ENCODE results near the gene FTO. TPM values are rescaled to one million over a fixed set of nuclear protein-coding genes. Genes with fewer than 3 reads are reported as not detected.

Gene FTO
- polyA plus RNA-seq, 2 of the 4 experiments (the other 2 are of a cell fraction) = 48.7 to 101 TPM

DNA sequence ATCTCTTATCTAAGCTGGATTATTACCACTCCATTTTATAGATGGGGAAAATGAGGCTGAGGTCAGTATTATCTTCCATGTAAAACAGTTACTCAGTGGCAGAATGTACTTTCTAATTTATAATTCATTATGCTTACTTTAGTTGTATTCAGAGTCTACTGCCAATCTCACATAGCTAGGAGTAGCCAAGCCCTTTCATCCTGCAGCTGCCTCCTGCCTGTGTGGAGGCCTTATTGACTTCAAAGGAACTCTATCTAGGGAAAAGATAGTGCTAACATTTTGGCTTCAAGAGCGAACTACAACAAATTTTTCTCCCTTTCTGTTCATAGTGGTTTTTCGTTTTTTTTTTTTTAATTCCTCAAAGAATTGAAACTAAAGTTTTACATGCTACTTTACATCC, 13.2 kb upstream of the FTO start:
- H3K4me3 ChIP-seq = no peak overlapping the region
- H3K4me1 ChIP-seq = no peaks in the 10 kb centered on the region
- 77% methylated on average over 2 of the region's 2 CpGs for WGBS (ENCODE audit: missing lambda C conversion rate)
- ATAC-seq = no peak
- no peak for FAIRE-seq
- POLR2A ChIA-PET = no interaction called here
- no peak overlapping the region for H3K27ac ChIP-seq
- TF ChIP-seq MAZ (IDR thresholded peaks at IDR 0.05; ENCODE audit: borderline replicate concordance, low read depth, low read length) = no peak
- no peak for TF ChIP-seq EHMT2 (IDR thresholded peaks at IDR 0.05; ENCODE audit: low read depth)
- TF ChIP-seq EHF (CRISPR knock-in tag; IDR thresholded peaks at IDR 0.05) = no peak
- TF ChIP-seq NFE2L2 (conservative IDR thresholded peaks at IDR 0.05; ENCODE audit: low read length) = no peak
- TF ChIP-seq CEBPB (IDR thresholded peaks at IDR 0.05) = no peak
- no peak for TF ChIP-seq RARB (CRISPR knock-in tag; IDR thresholded peaks at IDR 0.05)
- no peak for TF ChIP-seq SREBF2 (IDR thresholded peaks at IDR 0.05)
- TF ChIP-seq FOXS1 (CRISPR knock-in tag; IDR thresholded peaks at IDR 0.05) = no peak
- TF ChIP-seq HEYL (CRISPR knock-in tag; IDR thresholded peaks at IDR 0.05) = no peak
- TF ChIP-seq HOXA7 (CRISPR knock-in tag; IDR thresholded peaks at IDR 0.05) = no peak
- TF ChIP-seq, protein P1, sequence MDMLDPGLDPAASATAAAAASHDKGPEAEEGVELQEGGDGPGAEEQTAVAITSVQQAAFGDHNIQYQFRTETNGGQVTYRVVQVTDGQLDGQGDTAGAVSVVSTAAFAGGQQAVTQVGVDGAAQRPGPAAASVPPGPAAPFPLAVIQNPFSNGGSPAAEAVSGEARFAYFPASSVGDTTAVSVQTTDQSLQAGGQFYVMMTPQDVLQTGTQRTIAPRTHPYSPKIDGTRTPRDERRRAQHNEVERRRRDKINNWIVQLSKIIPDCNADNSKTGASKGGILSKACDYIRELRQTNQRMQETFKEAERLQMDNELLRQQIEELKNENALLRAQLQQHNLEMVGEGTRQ (IDR thresholded peaks at IDR 0.05) = no peak
- H3K4me2 ChIP-seq = no peak overlapping the region
- no peaks in the 10 kb centered on the region for H3K9me3 ChIP-seq
- DNase-seq (ENCODE audit: low read depth in 1 of 2, low spot score in 1 of 2) = no peak
- CTCF ChIA-PET = interaction anchor here (0.9 to 1.8 kb wide), 4 partner anchors 9 to 592 kb away, joined by 3 to 4 read pairs (median 4); no protein-coding TSS in a partner anchor

DNA sequence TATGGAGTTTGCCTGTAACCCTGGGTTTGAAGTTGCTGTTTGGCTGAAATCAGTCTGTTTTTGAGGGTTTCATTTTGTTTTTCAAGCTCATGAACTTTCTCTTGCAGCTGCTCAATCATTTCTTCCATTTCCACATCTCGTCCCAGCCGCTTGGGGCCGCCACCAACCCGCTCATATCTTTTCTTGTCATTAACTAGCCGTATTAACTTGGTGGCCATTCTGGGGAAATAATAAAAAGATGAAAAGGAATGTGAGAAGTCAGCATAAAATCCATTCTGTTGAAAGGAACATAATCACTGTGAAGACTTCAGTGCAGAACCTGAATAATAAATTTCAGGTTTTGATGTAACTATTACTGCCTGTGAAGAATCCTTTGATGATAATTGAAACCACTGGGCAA, 11.8 kb upstream of the FTO start:
- Histone ChIP-seq H3K4me3 (no peak overlapping the region), H3K4me2 (no peak overlapping the region), H3K9me3 (no peaks in the 10 kb centered on the region), H3K4me1 (no peaks in the 10 kb centered on the region), H3K27ac (no peak overlapping the region)
- DNase-seq (ENCODE audit: low read depth in 1 of 2, low spot score in 1 of 2) = peak in 1 of 2 experiments; percentile 67
- CTCF ChIA-PET = interaction anchor here (0.8 to 1.8 kb wide), 7 partner anchors 8 to 125 kb away, joined by 3 to 9 read pairs (median 4); no protein-coding TSS in a partner anchor
- peak; percentile 59 to 69; a peak in 5 of 6 replicates for ATAC-seq
- POLR2A ChIA-PET = no interaction called here
- FAIRE-seq = no peak
- 32% methylated on average over 5 of the region's 5 CpGs for WGBS (ENCODE audit: missing lambda C conversion rate)
- TF ChIP-seq ZSCAN20 (CRISPR knock-in tag; IDR thresholded peaks at IDR 0.05) (no peak), RARB (CRISPR knock-in tag; IDR thresholded peaks at IDR 0.05) (no peak), CEBPB (IDR thresholded peaks at IDR 0.05) (no peak), SMC3 (IDR thresholded peaks at IDR 0.05) (peak; percentile 55), RAD21 (conservative IDR thresholded peaks at IDR 0.05 in 1 of 2, IDR thresholded peaks at IDR 0.05 in 1 of 2) (peak; percentile 80 to 85), MAFK (IDR thresholded peaks at IDR 0.05; ENCODE audit: partially characterized antibody) (peak; percentile 93), POLR2AphosphoS2 (conservative IDR thresholded peaks at IDR 0.05; ENCODE audit: low read length) (no peak), ESRRA (IDR thresholded peaks at IDR 0.05; ENCODE audit: borderline replicate concordance, low read length) (no peak), HOXB5 (CRISPR knock-in tag; IDR thresholded peaks at IDR 0.05) (no peak)
- TF ChIP-seq, protein P2, sequence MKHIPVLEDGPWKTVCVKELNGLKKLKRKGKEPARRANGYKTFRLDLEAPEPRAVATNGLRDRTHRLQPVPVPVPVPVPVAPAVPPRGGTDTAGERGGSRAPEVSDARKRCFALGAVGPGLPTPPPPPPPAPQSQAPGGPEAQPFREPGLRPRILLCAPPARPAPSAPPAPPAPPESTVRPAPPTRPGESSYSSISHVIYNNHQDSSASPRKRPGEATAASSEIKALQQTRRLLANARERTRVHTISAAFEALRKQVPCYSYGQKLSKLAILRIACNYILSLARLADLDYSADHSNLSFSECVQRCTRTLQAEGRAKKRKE (CRISPR knock-in tag; IDR thresholded peaks at IDR 0.05; ENCODE audit: low read depth) = no peak
- TF ChIP-seq, protein P3, sequence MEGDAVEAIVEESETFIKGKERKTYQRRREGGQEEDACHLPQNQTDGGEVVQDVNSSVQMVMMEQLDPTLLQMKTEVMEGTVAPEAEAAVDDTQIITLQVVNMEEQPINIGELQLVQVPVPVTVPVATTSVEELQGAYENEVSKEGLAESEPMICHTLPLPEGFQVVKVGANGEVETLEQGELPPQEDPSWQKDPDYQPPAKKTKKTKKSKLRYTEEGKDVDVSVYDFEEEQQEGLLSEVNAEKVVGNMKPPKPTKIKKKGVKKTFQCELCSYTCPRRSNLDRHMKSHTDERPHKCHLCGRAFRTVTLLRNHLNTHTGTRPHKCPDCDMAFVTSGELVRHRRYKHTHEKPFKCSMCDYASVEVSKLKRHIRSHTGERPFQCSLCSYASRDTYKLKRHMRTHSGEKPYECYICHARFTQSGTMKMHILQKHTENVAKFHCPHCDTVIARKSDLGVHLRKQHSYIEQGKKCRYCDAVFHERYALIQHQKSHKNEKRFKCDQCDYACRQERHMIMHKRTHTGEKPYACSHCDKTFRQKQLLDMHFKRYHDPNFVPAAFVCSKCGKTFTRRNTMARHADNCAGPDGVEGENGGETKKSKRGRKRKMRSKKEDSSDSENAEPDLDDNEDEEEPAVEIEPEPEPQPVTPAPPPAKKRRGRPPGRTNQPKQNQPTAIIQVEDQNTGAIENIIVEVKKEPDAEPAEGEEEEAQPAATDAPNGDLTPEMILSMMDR (IDR thresholded peaks at IDR 0.05) = peak; percentile 74

DNA sequence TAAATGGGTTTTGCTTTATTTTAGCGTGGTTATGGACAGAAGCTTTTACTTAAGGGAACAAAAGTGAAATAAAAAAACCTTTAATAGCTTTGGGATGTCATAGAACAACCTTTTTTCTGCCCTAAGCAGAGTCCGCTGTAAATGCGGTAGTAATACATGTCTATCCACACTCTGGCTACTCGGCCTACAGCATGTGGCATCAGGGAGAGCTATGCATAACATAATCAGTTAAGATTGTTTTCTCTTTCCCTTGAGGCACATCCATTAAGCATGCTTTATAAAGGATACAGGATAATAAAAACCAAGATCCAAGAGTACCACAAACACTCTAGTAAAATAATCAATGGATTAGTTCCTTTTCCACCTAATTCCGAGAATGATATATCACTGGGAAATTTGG, 10.6 kb upstream of the FTO start:
- Histone ChIP-seq H3K4me3 (no peak overlapping the region), H3K27ac (no peak overlapping the region), H3K4me1 (no peaks in the 10 kb centered on the region), H3K9me3 (no peaks in the 10 kb centered on the region), H3K4me2 (no peak overlapping the region)
- ChIA-PET CTCF (interaction anchor here (0.6 kb wide), 1 partner anchor 433 kb away, joined by 5 read pairs; no protein-coding TSS in a partner anchor), POLR2A (no interaction called here)
- FAIRE-seq = no peak
- no peak for DNase-seq (ENCODE audit: low read depth in 1 of 2, low spot score in 1 of 2)
- ATAC-seq = no peak
- 93% methylated on average over 5 of the region's 5 CpGs for WGBS (ENCODE audit: missing lambda C conversion rate)
- TF ChIP-seq, protein P4, sequence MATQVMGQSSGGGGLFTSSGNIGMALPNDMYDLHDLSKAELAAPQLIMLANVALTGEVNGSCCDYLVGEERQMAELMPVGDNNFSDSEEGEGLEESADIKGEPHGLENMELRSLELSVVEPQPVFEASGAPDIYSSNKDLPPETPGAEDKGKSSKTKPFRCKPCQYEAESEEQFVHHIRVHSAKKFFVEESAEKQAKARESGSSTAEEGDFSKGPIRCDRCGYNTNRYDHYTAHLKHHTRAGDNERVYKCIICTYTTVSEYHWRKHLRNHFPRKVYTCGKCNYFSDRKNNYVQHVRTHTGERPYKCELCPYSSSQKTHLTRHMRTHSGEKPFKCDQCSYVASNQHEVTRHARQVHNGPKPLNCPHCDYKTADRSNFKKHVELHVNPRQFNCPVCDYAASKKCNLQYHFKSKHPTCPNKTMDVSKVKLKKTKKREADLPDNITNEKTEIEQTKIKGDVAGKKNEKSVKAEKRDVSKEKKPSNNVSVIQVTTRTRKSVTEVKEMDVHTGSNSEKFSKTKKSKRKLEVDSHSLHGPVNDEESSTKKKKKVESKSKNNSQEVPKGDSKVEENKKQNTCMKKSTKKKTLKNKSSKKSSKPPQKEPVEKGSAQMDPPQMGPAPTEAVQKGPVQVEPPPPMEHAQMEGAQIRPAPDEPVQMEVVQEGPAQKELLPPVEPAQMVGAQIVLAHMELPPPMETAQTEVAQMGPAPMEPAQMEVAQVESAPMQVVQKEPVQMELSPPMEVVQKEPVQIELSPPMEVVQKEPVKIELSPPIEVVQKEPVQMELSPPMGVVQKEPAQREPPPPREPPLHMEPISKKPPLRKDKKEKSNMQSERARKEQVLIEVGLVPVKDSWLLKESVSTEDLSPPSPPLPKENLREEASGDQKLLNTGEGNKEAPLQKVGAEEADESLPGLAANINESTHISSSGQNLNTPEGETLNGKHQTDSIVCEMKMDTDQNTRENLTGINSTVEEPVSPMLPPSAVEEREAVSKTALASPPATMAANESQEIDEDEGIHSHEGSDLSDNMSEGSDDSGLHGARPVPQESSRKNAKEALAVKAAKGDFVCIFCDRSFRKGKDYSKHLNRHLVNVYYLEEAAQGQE (IDR thresholded peaks at IDR 0.05) = no peak
- TF ChIP-seq FOSB (CRISPR knock-in tag; IDR thresholded peaks at IDR 0.05) (no peak), NPAS2 (CRISPR knock-in tag; IDR thresholded peaks at IDR 0.05; ENCODE audit: borderline replicate concordance) (no peak), KDM5A (IDR thresholded peaks at IDR 0.05) (no peak), POLR2A (IDR thresholded peaks at IDR 0.05; ENCODE audit: low read length) (no peak), EP300 (IDR thresholded peaks at IDR 0.05) (no peak), HOXB13 (CRISPR knock-in tag; IDR thresholded peaks at IDR 0.05; ENCODE audit: low read depth) (no peak), RAD21 (conservative IDR thresholded peaks at IDR 0.05 in 1 of 2, IDR thresholded peaks at IDR 0.05 in 1 of 2) (no peak)
- TF ChIP-seq, protein P5, sequence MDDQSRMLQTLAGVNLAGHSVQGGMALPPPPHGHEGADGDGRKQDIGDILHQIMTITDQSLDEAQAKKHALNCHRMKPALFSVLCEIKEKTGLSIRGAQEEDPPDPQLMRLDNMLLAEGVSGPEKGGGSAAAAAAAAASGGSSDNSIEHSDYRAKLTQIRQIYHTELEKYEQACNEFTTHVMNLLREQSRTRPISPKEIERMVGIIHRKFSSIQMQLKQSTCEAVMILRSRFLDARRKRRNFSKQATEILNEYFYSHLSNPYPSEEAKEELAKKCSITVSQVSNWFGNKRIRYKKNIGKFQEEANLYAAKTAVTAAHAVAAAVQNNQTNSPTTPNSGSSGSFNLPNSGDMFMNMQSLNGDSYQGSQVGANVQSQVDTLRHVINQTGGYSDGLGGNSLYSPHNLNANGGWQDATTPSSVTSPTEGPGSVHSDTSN (IDR thresholded peaks at IDR 0.05) = no peak

Measured in A549 (cell line).